ENCODE data around the gene TSPYL1.
"Not testable (repeated sequence)": the region's sequence is repeated elsewhere in the genome, so short reads cannot be mapped to it uniquely, and the experiment has no call there.

The TSPYL1 gene

GRCh38 chr6:116279232-116280160, at the start of gene TSPYL1:
TSS of gene TSPYL1 (minus strand) at chr6:116279930. CDS start at chr6:116279830, 100 bp downstream.
- H3K4me3 ChIP-seq (ENCODE audit: low read depth, low read length), result peak within 1 kb of the TSS; percentile 93
- TF ChIP-seq CTCF (IDR thresholded peaks at IDR 0.05; ENCODE audit: low read depth, low read length), result no peak

GRCh38 chr6:116329156-116329555, 49.4 kb upstream of the TSPYL1 start:
- no peak for TF ChIP-seq CTCF (IDR thresholded peaks at IDR 0.05; ENCODE audit: low read depth, low read length)
- no peak overlapping the region for H3K4me3 ChIP-seq (ENCODE audit: low read depth, low read length)

- H3K4me3 ChIP-seq (ENCODE audit: low read depth, low read length), result no peak overlapping the region
- TF ChIP-seq CTCF (IDR thresholded peaks at IDR 0.05; ENCODE audit: low read depth, low read length), result no peak
These were observed 48.8 kb upstream of the TSPYL1 start for GRCh38 chr6:116328528-116328903.

- no peak for TF ChIP-seq CTCF (IDR thresholded peaks at IDR 0.05; ENCODE audit: low read depth, low read length)
- H3K4me3 ChIP-seq (ENCODE audit: low read depth, low read length), result no peak overlapping the region
These were observed 48.2 kb upstream of the TSPYL1 start for GRCh38 chr6:116327803-116328527.

- H3K4me3 ChIP-seq (ENCODE audit: low read depth, low read length), result no peak overlapping the region
- no peak for TF ChIP-seq CTCF (IDR thresholded peaks at IDR 0.05; ENCODE audit: low read depth, low read length)
These were observed 47.3 kb upstream of the TSPYL1 start for GRCh38 chr6:116326996-116327395.

GRCh38 chr6:116326181-116326671, 46.5 kb upstream of the TSPYL1 start:
- no peak for TF ChIP-seq CTCF (IDR thresholded peaks at IDR 0.05; ENCODE audit: low read depth, low read length)
- no peak overlapping the region for H3K4me3 ChIP-seq (ENCODE audit: low read depth, low read length)

GRCh38 chr6:116325634-116326132, 46.0 kb upstream of the TSPYL1 start:
- not testable (repeated sequence) for H3K4me3 ChIP-seq (ENCODE audit: low read depth, low read length)

Measured in WI38 (cell line).